Adrenal gland (tissue), 5 donors: ENCODE measurements around the gene CDC27.
"Not testable (repeated sequence)": the region's sequence is repeated elsewhere in the genome, so short reads cannot be mapped to it uniquely, and the experiment has no call there.

Source experiments
- POLR2A ChIP-seq, 2 donors: fragments of 450-650 bp; IDR thresholded peaks; one replicate each; pipeline ENCODE4 v1.6.1; 2017; ENCODE audit warnings: antibody characterized with exemption in 2 of 2, mild to moderate bottlenecking in 2 of 2, moderate library complexity in 1 of 2
- TF ChIP-seq, protein P1 (sequence below), 6 experiments: fragments of 450-650 bp in 4 of 6; fragments of 200-600 bp in 2 of 6; sonication (generic) in 1 of 6; IDR thresholded peaks; 1 replicate in 5 of 6; 2 replicates in 1 of 6; pipeline versions ENCODE4 v1.5.1 to v1.8.0; 2016 to 2021; ENCODE audit warnings: antibody characterized with exemption in 6 of 6, mild to moderate bottlenecking in 2 of 6, moderate library complexity in 1 of 6
- donor health status: DM: no; HTN: no; CAD: no.

DNA sequence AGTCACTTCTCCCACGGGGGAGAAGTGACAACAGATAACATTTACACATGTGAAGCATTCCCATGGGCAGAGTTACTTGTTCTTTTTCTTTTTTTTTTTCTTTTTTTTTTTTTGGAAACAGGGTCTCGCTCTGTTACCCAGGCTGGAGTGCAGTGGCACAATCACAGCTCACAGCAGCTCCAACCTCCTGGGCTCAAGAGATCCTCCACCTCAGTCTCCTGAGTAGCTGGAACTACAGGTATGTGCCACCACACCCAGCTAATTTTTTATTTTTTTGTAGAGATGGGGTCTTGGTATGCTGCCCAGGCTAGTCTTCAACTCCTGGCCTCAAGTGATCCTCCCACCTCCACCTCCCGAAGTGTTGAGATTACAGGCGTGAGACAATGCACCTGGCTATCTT is 20.2 kb downstream of the CDC27 start:
- TF ChIP-seq, protein P1, sequence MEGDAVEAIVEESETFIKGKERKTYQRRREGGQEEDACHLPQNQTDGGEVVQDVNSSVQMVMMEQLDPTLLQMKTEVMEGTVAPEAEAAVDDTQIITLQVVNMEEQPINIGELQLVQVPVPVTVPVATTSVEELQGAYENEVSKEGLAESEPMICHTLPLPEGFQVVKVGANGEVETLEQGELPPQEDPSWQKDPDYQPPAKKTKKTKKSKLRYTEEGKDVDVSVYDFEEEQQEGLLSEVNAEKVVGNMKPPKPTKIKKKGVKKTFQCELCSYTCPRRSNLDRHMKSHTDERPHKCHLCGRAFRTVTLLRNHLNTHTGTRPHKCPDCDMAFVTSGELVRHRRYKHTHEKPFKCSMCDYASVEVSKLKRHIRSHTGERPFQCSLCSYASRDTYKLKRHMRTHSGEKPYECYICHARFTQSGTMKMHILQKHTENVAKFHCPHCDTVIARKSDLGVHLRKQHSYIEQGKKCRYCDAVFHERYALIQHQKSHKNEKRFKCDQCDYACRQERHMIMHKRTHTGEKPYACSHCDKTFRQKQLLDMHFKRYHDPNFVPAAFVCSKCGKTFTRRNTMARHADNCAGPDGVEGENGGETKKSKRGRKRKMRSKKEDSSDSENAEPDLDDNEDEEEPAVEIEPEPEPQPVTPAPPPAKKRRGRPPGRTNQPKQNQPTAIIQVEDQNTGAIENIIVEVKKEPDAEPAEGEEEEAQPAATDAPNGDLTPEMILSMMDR (IDR thresholded peaks at IDR 0.05) = not testable (repeated sequence)
- TF ChIP-seq POLR2A (IDR thresholded peaks at IDR 0.05) = not testable (repeated sequence)
